Measurements from ENCODE around the gene MSRB1. TPM values are rescaled to one million over a fixed set of nuclear protein-coding genes. Genes with fewer than 3 reads are reported as not detected.

The MSRB1 gene
- total RNA-seq, 2 donors from 2014 or later = 11.0 to 12.4 TPM

DNA sequence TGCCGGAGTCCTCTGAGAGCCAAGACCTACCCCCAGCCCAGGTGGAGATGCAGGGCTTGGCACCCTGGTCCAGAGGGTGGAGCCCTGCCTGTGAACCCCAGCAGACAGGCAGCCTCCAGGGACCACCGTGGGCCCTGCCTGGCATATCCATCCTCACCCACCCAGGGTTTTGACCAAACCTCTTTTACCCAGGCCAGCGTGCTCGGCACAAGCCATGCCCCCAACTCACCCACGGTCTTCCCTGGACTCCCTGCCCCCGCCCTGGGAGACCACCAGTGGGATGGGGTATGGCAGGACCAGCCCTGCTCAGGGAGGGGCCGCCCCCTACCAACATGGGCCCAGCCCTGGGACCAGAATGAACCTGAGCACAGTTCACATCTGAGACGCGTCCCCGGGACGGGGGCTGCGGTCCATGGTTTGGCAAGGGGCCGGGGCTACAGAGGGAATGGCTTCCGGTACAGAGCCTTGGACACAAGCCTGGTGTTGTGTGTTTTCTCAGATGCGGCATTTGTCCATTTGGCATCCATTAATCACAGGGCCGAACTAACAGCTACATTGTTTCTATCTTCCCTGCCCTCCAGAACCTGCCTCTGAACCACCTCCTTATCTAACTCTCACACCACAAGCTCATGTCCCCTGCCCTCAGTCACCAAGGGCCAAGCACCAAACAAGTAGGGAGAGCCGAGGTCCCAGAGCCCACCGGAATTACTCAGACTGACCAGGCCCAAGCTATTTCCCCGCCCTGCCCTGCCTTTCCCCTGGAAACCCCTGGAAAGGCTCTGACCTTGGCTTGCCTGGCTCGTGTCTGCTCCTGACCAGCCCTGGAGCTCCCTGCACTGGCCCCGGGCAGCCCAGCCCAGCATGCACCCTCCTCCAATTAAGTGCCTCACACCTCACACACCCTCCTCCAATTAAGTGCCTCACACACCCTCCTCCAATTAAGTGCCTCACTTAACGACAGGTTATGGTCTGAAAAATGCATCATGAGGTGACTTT lies 38.9 kb downstream of the MSRB1 start:
- Histone ChIP-seq H3K9me3 (no peaks in the 10 kb centered on the region), H3K27ac (no peak overlapping the region), H3K4me1 (replicated peaks) (no peaks in the 10 kb centered on the region), H3K36me3 (no peaks in the 10 kb centered on the region), H3K4me3 (no peak overlapping the region), H3K27me3 (replicated peaks; ENCODE audit: insufficient read depth) (no peaks in the 10 kb centered on the region)
- WGBS = 75% methylated on average over 22 of the region's 22 CpGs
- no peak for DNase-seq (ENCODE audit: low spot score)
- intact Hi-C loops (cut with DNase I) = no loop called here
- TF ChIP-seq, protein P1, sequence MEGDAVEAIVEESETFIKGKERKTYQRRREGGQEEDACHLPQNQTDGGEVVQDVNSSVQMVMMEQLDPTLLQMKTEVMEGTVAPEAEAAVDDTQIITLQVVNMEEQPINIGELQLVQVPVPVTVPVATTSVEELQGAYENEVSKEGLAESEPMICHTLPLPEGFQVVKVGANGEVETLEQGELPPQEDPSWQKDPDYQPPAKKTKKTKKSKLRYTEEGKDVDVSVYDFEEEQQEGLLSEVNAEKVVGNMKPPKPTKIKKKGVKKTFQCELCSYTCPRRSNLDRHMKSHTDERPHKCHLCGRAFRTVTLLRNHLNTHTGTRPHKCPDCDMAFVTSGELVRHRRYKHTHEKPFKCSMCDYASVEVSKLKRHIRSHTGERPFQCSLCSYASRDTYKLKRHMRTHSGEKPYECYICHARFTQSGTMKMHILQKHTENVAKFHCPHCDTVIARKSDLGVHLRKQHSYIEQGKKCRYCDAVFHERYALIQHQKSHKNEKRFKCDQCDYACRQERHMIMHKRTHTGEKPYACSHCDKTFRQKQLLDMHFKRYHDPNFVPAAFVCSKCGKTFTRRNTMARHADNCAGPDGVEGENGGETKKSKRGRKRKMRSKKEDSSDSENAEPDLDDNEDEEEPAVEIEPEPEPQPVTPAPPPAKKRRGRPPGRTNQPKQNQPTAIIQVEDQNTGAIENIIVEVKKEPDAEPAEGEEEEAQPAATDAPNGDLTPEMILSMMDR (IDR thresholded peaks at IDR 0.05) = no peak
- TF ChIP-seq POLR2AphosphoS5 (IDR thresholded peaks at IDR 0.05) = no peak
- TF ChIP-seq POLR2A (IDR thresholded peaks at IDR 0.05) = no peak

DNA sequence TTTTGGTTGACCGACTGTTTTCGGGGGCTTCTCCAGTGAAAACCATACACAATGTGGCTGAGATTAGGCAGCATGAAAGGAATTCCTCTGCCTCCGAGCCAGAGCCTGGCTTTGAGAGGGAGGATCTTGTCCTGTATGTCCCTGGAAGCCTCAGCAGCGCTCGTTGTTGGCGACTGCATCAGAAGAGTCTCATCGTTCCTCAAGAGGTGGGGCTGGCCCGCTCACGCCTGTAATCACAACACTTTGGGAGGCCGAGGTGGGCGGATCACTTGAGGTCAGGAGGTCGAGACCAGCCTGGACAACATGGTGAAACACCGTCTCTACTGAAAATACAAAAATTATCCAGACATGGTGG lies 39.8 kb downstream of the MSRB1 start:
- TF ChIP-seq POLR2A (IDR thresholded peaks at IDR 0.05) = no peak
- TF ChIP-seq, protein P1 (IDR thresholded peaks at IDR 0.05) = no peak
- TF ChIP-seq POLR2AphosphoS5 (IDR thresholded peaks at IDR 0.05) = no peak
- Histone ChIP-seq H3K27ac (no peak overlapping the region), H3K36me3 (no peaks in the 10 kb centered on the region), H3K4me3 (no peak overlapping the region), H3K27me3 (replicated peaks; ENCODE audit: insufficient read depth) (no peaks in the 10 kb centered on the region), H3K9me3 (no peaks in the 10 kb centered on the region), H3K4me1 (replicated peaks) (no peaks in the 10 kb centered on the region)
- WGBS = 58% methylated on average over 13 of the region's 13 CpGs
- intact Hi-C loops (cut with DNase I) = no loop called here
- no peak for DNase-seq (ENCODE audit: low spot score)

- TF ChIP-seq, protein P1 (IDR thresholded peaks at IDR 0.05) = no peak
- Histone ChIP-seq H3K36me3 (no peaks in the 10 kb centered on the region), H3K4me1 (replicated peaks) (no peaks in the 10 kb centered on the region), H3K27ac (no peak overlapping the region), H3K27me3 (replicated peaks; ENCODE audit: insufficient read depth) (no peaks in the 10 kb centered on the region), H3K9me3 (no peaks in the 10 kb centered on the region), H3K4me3 (no peak overlapping the region)
- DNase-seq (ENCODE audit: low spot score) = no peak
- 69% methylated on average over 20 of the region's 20 CpGs for WGBS
- intact Hi-C loops (cut with DNase I) = no loop called here
Measured at GRCh38 chr16:1902547-1903219, 40.3 kb downstream of the MSRB1 start.

GRCh38 chr16:1900452-1900774 lies 42.6 kb downstream of the MSRB1 start:
- H3K4me3 ChIP-seq = no peak overlapping the region

More at GRCh38 chr16:1900452-1900774, 42.6 kb downstream of the MSRB1 start:
- no peaks in the 10 kb centered on the region for H3K4me1 ChIP-seq (replicated peaks)
- DNase-seq (ENCODE audit: low spot score) = no peak
- no peak overlapping the region for H3K27ac ChIP-seq
- intact Hi-C loops (cut with DNase I) = no loop called here
- TF ChIP-seq, protein P1 (IDR thresholded peaks at IDR 0.05) = peak in 1 of 4 experiments; percentile 1
- TF ChIP-seq POLR2AphosphoS5 (IDR thresholded peaks at IDR 0.05) (no peak), POLR2A (IDR thresholded peaks at IDR 0.05) (no peak)
- H3K36me3 ChIP-seq = no peaks in the 10 kb centered on the region
- 31% methylated on average over 9 of the region's 9 CpGs for WGBS
- no peaks in the 10 kb centered on the region for H3K9me3 ChIP-seq
- H3K27me3 ChIP-seq (replicated peaks; ENCODE audit: insufficient read depth) = no peaks in the 10 kb centered on the region

Data from prostate gland (tissue), 2 donors.